GM12874 (cell line): ENCODE measurements around the gene CLTA.

ENCODE experiments used
- TF ChIP-seq, protein P1 (sequence below): IDR thresholded peaks from 2 replicates; pipeline ENCODE4 v1.5.1; 2011; ENCODE audit warnings: low read depth, mild to moderate bottlenecking, control low read depth, low read length, moderate library complexity; ENCODE audit not compliant: insufficient read depth

The CLTA gene

GRCh38 chr9:36237230-36237629, 46.5 kb downstream of the CLTA start:
- TF ChIP-seq, protein P1, sequence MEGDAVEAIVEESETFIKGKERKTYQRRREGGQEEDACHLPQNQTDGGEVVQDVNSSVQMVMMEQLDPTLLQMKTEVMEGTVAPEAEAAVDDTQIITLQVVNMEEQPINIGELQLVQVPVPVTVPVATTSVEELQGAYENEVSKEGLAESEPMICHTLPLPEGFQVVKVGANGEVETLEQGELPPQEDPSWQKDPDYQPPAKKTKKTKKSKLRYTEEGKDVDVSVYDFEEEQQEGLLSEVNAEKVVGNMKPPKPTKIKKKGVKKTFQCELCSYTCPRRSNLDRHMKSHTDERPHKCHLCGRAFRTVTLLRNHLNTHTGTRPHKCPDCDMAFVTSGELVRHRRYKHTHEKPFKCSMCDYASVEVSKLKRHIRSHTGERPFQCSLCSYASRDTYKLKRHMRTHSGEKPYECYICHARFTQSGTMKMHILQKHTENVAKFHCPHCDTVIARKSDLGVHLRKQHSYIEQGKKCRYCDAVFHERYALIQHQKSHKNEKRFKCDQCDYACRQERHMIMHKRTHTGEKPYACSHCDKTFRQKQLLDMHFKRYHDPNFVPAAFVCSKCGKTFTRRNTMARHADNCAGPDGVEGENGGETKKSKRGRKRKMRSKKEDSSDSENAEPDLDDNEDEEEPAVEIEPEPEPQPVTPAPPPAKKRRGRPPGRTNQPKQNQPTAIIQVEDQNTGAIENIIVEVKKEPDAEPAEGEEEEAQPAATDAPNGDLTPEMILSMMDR: no peak

DNA sequence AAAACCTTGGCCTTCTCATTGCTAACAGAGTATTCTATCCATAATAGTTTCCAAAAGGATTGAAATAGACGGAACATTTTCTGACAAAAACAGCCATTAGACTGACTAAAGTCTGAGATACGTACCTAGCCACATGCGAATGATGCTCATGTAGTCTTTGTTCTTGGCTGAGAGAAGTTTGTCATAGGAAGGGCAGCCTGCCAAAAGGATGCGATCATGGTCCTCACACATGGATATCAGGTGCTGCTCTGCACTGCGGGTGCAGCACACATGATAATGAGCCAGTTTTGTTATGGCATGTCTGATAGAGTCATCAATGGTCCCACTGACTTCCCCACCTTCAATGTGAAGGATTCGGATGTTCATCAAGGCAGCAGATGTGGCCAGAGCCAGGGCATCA, 55.2 kb downstream of the CLTA start:
- TF ChIP-seq, protein P1: no peak

- TF ChIP-seq, protein P1: no peak
Observed at GRCh38 chr9:36247356-36247755, 56.6 kb downstream of the CLTA start.

DNA sequence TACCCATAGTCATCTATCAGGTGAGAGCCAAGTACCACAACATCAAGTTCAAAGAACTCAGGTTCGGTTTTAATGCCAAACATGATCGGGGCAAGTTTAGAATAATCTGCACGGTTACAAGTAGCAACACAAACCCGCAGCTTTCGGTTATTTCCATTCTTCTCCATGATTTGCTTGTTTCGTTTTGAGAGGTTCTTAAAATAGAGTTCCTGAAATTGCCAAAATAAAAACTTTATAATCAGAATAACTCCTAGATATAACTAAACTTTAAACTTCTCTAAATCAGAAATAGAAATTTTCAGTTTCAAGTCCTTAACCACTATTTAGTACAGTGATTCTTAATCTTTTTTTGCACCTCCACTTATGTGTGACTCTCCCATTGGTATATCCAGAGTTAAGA, 58.5 kb downstream of the CLTA start:
- TF ChIP-seq, protein P1: no peak

DNA sequence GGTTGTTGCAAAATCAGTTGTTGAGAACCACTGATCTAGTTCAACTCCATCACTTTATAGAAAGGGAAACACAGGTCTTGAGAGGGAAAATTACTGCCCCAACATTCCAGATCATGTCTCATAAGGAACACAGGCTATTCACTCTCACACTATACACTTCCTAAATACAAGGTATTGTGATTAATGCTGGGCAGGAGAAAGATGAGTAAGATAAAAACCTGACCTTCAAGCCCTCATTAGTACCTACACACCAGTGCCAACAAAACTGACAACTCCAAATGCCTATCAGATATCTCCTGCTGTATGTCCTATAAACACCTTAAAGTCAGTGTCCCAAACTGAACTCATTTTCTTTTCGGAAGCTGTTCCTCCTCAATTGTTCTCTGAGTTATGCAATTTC, 59.4 kb downstream of the CLTA start:
- TF ChIP-seq, protein P1: no peak

DNA sequence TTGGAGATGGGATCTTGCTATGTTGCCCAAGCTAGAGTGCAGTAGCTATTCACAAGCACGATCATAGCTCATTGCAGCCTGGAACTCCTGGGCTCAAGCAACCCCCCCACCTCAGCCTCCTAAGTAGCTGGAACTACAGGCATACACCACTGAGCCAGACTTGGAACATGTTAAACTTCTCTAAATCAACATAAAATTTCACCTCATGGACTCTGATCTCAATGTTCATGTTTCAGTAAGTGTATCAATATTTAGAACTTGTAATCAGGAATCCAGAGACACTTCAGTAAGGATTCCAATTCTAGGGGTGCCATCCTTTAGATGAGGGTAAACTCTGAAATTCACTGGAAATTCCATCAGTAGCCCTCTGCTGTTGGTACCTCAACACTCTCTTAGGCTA, 60.7 kb downstream of the CLTA start:
- TF ChIP-seq, protein P1: no peak

- TF ChIP-seq, protein P1: no peak
Observed at GRCh38 chr9:36258208-36258995, 67.7 kb downstream of the CLTA start, which contains the start of gene GNE. GNE (minus strand) TSS chr9:36258448; CDS start chr9:36249355, 9,093 bp downstream.
